Choroid plexus epithelial cell (primary cell): ENCODE data around the gene PLPPR5.
A peak's percentile ranks its signal among the peaks of the same experiment; 100 is the strongest.

Source experiments
- DNase-seq: peaks from one replicate; pipeline ENCODE4 v3.0.0-alpha.2; 2010; ENCODE audit warnings: low read depth
- H3K4me3 ChIP-seq: 2 replicates; pipeline ENCODE4 v1.5.1; 2011; ENCODE audit warnings: low read depth, mild to moderate bottlenecking, control low read depth, low read length, moderate library complexity
- TF ChIP-seq, protein P1 (sequence below): conservative IDR thresholded peaks from 2 replicates; pipeline ENCODE4 v1.5.1; 2011; ENCODE audit warnings: low read depth, mild to moderate bottlenecking, control low read depth, inconsistent platforms, low read length, moderate library complexity

The PLPPR5 gene

DNA sequence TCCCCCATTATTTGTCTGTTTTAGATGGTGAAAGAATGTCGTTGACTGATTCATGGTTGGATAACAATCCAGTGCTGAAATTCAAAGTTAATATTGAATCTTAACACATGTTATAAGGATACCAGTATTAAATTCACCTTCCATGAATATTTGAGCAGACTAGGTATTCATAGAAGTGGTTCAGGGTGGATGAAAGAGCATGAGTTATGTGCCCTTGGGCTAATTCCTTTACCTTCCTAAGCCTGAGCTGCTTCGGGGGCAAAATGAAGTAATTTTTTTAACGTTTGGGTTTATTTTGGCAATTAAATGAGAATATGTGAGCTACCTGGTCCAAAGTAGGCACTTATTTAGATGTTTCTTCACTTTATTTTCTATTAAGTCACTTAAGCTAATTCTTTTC is 2.7 kb upstream of the PLPPR5 start:
- H3K4me3 ChIP-seq = no peak overlapping the region
- DNase-seq = no peak
- TF ChIP-seq, protein P1, sequence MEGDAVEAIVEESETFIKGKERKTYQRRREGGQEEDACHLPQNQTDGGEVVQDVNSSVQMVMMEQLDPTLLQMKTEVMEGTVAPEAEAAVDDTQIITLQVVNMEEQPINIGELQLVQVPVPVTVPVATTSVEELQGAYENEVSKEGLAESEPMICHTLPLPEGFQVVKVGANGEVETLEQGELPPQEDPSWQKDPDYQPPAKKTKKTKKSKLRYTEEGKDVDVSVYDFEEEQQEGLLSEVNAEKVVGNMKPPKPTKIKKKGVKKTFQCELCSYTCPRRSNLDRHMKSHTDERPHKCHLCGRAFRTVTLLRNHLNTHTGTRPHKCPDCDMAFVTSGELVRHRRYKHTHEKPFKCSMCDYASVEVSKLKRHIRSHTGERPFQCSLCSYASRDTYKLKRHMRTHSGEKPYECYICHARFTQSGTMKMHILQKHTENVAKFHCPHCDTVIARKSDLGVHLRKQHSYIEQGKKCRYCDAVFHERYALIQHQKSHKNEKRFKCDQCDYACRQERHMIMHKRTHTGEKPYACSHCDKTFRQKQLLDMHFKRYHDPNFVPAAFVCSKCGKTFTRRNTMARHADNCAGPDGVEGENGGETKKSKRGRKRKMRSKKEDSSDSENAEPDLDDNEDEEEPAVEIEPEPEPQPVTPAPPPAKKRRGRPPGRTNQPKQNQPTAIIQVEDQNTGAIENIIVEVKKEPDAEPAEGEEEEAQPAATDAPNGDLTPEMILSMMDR = no peak

DNA sequence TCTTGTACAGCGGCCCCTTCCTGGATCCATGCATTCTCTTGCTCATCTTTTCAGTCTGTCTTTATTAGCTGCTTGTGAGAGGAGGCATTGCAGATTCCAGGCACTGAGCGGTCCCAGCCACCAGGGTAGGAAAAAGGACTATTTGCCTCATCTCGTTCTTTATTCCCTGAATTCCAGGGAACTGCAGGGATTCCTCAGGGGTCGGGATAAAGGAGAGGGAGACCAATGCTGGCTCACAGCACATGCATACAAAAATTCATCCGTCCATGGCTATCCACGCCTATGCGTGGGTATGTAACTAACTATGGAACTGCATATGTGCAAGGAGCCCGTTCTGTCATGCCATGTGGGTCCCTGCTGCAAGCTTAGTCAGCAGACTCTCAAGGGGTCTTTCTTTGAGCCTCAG is 879 bp upstream of the PLPPR5 start:
- no peak overlapping the region for H3K4me3 ChIP-seq
- TF ChIP-seq, protein P1 = no peak
- peak; percentile 9 for DNase-seq

DNA sequence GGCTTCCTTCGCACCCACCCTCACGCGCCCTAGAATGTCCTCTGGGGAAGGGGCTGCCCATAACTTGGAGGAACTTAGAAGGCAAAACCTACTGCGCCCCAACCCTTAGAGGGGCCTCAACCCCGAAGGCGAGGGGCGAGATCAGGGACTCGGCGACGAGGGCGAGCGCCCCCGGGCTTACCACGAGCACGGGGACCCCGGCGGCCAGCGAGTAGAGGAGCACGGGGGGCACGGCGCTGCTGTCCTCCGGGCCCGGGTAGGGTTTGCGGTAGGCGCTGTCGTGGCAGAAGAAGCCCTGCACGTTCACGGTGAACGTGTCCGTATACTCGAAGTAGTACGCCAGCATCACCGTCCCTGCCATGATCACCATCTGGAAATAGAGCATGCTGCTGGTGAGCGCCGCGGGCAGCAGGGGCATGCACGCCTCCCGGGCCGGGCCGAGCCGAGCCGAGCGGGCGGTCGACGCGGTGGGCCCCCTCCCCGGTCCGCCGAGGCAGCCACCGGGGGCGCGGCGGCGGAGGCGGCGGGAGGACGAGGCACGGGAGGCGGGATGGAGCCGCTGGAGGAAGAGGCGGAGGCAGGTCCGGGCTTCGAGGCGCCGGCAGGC is 304 bp downstream of the PLPPR5 start:
- peak; percentile 25 for DNase-seq

DNA sequence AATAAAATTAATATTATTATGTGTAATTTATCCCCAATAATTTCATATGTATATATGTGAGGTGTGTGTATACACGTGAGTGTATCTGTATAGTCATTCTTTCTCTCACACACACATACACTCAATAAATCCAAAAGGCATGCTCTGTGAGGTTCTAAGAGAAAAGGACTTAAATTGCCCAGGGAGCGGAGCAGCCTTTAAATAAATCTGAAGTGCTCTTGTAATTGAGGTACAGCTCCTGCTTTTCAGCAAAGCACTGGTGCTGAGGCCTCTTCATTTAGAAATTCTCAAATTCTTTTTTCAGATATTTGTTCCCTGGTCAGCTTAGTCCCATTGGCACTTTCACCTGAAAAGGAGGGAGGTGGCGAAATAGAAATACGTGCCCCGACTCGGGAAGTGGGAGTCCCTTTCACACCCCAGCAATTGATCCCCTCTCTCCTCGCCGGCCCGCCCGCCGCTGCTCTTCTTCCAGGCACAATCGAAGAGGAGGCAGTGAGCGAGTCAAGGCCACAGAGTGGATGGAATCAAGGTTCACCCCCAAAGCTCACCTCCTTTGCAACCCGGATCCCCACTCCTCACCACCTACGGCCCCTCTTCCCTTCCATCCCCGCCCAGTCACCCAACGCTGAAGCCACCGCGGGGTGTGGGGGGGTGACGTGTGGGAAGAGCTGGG is 944 bp downstream of the PLPPR5 start:
- TF ChIP-seq, protein P1 = no peak
- H3K4me3 ChIP-seq = no peak overlapping the region
- no peak for DNase-seq

More for the DNA sequence above, 304 bp downstream of the PLPPR5 start:
- TF ChIP-seq, protein P1 = no peak
- H3K4me3 ChIP-seq = peak overlapping the region; percentile 37

DNA sequence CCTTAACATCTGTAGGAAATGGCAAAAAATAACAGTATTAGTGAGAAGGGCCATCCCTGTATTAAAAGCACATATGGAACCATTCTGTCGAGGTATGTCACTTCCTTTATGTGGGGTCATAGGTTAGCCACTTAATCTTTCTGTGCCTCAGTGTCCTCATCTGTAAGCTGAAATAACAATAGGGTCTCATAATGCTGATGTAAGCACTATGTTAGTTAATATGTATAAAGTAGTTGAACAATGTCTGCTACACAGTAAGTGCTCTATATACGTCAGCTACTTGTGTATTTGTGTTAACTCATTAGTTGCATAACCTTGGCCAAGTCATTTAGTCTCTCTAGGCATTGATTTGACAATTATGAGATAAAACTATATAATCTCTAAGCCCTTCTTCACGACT is 11.8 kb downstream of the PLPPR5 start:
- DNase-seq = no peak
- no peak overlapping the region for H3K4me3 ChIP-seq
- TF ChIP-seq, protein P1 = no peak

DNA sequence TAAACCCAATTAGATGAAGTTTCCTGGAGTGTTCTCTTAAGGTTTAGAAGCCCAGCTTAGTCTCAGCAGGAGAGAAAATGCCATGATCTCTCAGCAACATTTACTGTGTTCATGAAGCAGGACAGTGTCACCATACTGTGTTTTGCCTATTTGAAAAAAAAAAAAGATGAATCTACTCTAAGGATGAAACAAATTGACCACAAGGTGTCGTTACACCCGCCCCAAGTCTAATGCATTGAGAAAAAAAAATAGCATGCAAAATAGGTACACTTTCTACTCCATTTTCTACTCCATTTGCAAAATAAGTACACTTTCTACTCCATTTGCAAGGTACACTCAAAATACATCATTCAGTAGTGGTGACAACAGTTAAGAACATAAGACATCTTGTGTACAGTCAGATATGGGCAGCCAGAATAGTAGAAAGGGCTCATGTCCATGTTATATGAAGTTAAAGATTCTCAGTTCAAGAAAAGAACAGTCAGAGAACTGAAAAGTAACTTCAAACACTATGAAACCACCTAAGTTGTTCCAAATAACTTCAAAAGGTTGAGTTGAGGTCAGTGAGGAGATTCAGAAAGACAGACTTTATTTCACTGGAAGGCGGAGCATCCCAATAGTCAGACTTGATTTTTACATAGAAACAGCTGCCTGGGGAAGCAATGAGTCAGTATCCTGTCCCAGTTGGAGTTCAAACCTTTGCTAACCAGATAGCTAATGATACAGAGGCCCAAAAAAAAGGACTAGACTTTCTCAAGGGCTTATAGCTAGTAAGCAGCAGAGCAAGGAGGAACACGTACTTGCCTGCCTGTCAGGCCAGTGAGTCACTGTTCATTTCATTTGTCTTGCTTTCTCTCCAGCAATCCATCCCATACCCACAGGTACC is 13.3 kb downstream of the PLPPR5 start:
- TF ChIP-seq, protein P1 = peak; percentile 44
- no peak overlapping the region for H3K4me3 ChIP-seq
- DNase-seq = peak; percentile 95
